HepG2 (cell line): ENCODE results near the gene EHBP1. TPM values are rescaled to one million over a fixed set of nuclear protein-coding genes. Genes with fewer than 3 reads are reported as not detected.
A peak's percentile ranks its signal among the peaks of the same experiment; 100 is the strongest.

Source experiments
- HMGA1 ChIP-seq: sonication (generic); formaldehyde crosslinking; conservative IDR thresholded peaks from 2 replicates; pipeline ENCODE4 v1.4.0; 2020; ENCODE audit warnings: missing genetic modification reagents
- KIAA2018 ChIP-seq: sonication (generic); formaldehyde crosslinking; IDR thresholded peaks from 2 replicates; pipeline ENCODE4 v1.5.0; 2020; ENCODE audit warnings: mild to moderate bottlenecking, missing genetic modification reagents, borderline replicate concordance
- KLF11 ChIP-seq: IDR thresholded peaks from 2 replicates; pipeline ENCODE4 v1.6.1; 2016; ENCODE audit warnings: missing compliant biosample characterization
- MEIS1 ChIP-seq: sonication (generic); formaldehyde crosslinking; IDR thresholded peaks from 2 replicates; pipeline ENCODE4 v1.9.0; 2021; ENCODE audit warnings: mild to moderate bottlenecking, missing genetic modification reagents, moderate library complexity, borderline replicate concordance
- NR2F6 ChIP-seq, 2 experiments: IDR thresholded peaks; 2 replicates each; pipeline ENCODE4 v1.6.1; 2016; ENCODE audit warnings: antibody characterized with exemption in 1 of 2, mild to moderate bottlenecking in 1 of 2
- PAWR ChIP-seq: sonication (generic); formaldehyde crosslinking; IDR thresholded peaks from 2 replicates; pipeline ENCODE4 v1.4.0; 2020; ENCODE audit warnings: missing genetic modification reagents, mild to moderate bottlenecking, borderline replicate concordance
- POGZ ChIP-seq: sonication (generic); formaldehyde crosslinking; IDR thresholded peaks from 2 replicates; pipeline ENCODE4 v1.4.0; 2020; ENCODE audit warnings: mild to moderate bottlenecking, missing genetic modification reagents
- RXRB ChIP-seq: IDR thresholded peaks from 2 replicates; pipeline ENCODE4 v1.6.1; 2016; ENCODE audit warnings: borderline replicate concordance, missing genetic modification reagents, missing compliant biosample characterization
- SAFB2 ChIP-seq: sonication (generic); formaldehyde crosslinking; IDR thresholded peaks from 2 replicates; pipeline ENCODE4 v1.5.1; 2020; ENCODE audit warnings: missing genetic modification reagents, low read depth, mild to moderate bottlenecking, borderline replicate concordance
- ZNF556 ChIP-seq: sonication (generic); formaldehyde crosslinking; IDR thresholded peaks from 2 replicates; pipeline ENCODE4 v1.4.0; 2020; ENCODE audit warnings: mild to moderate bottlenecking, missing genetic modification reagents, borderline replicate concordance
- ZNF605 ChIP-seq: sonication (generic); formaldehyde crosslinking; IDR thresholded peaks from 2 replicates; pipeline ENCODE4 v1.8.0; 2022; ENCODE audit warnings: mild to moderate bottlenecking, missing genetic modification reagents
- polyA plus RNA-seq, 8 experiments: library from polyadenylated mRNA; depleted of rRNA in 3 of 8; stranded (reverse) in 7 of 8; unstranded in 1 of 8; fragments of >200 nt; fragmentation: Illumina TruSeq in 4 of 8; extraction: Trizol in 4 of 8; gene quantifications; 2 replicates each; pipeline versions ENCODE4 v1.2.1 to v1.2.3, GENCODE V29; 2011 to 2016; ENCODE audit warnings: low read depth in 4 of 8, missing spikeins in 1 of 8, mixed read lengths in 1 of 8; ENCODE audit not compliant: insufficient read depth in 1 of 8
- total RNA-seq, 5 experiments: library from RNA; depleted of rRNA; stranded (reverse); fragments of >200 nt; fragmentation: Illumina TruSeq; extraction: Trizol; gene quantifications; 2 replicates each; pipeline ENCODE4 v1.2.3, GENCODE V29; 2016; ENCODE audit warnings: low read depth in 1 of 5
- TF ChIP-seq, protein P1 (sequence below): sonication (generic); formaldehyde crosslinking; IDR thresholded peaks from 2 replicates; pipeline ENCODE4 v1.4.0; 2020; ENCODE audit warnings: mild to moderate bottlenecking, low read depth, missing genetic modification reagents
- TF ChIP-seq, protein P2 (sequence below): IDR thresholded peaks from 2 replicates; pipeline ENCODE4 v1.4.0; 2020; ENCODE audit warnings: mild to moderate bottlenecking, missing genetic modification reagents
- TF ChIP-seq, protein P3 (sequence below): sonication (generic); formaldehyde crosslinking; conservative IDR thresholded peaks from 2 replicates; pipeline ENCODE4 v1.8.0; 2022; ENCODE audit warnings: missing genetic modification reagents

The EHBP1 gene
- total and polyA plus RNA-seq, 2 of the 13 experiments (the other 11 are each of a cell fraction or from before 2014, with no cell fraction given): 93.5 to 146 TPM

DNA sequence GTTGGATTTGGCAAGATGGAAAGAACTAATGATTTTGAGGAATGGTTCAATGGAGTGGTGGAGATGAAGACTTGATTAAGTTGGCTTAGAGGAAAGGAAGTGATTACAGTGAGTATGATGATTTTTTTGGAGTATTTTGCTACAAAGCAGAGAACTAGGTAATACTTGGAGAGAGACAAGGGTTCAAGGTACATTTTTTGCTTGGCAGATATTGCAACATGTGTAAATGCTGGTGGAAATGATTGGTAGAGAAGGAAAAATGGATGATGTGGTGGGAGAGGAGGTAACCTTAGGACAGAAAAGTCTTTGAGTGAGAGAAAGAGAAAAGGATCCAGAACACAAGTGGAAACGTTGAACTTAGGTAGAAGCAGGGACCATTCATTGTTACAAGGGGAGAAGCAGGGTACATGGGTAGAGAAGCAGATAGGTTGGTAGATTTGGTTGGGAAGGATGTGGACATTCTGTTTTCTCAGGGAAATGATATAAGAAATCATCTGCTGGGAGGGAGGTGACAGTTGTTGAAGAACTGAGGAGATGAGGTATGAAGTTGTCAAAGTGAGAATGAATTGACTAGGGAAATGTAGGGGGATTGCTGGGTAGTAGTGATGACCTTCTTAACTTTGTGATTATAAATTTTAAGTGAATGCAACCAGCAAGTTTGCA lies 6.5 kb downstream of the EHBP1 start (continued):
- TF ChIP-seq KIAA2018: no peak
- TF ChIP-seq, protein P1, sequence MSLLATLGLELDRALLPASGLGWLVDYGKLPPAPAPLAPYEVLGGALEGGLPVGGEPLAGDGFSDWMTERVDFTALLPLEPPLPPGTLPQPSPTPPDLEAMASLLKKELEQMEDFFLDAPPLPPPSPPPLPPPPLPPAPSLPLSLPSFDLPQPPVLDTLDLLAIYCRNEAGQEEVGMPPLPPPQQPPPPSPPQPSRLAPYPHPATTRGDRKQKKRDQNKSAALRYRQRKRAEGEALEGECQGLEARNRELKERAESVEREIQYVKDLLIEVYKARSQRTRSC (CRISPR knock-in tag): no peak
- 0 out of 2 replicates have a peak, but pooled peaks have one; percentile 8 for TF ChIP-seq NR2F6 (IDR thresholded peaks at IDR 0.05)
- TF ChIP-seq NR2F6 (CRISPR knock-in tag; IDR thresholded peaks at IDR 0.05): no peak
- no peak for TF ChIP-seq SAFB2
- TF ChIP-seq, protein P2, sequence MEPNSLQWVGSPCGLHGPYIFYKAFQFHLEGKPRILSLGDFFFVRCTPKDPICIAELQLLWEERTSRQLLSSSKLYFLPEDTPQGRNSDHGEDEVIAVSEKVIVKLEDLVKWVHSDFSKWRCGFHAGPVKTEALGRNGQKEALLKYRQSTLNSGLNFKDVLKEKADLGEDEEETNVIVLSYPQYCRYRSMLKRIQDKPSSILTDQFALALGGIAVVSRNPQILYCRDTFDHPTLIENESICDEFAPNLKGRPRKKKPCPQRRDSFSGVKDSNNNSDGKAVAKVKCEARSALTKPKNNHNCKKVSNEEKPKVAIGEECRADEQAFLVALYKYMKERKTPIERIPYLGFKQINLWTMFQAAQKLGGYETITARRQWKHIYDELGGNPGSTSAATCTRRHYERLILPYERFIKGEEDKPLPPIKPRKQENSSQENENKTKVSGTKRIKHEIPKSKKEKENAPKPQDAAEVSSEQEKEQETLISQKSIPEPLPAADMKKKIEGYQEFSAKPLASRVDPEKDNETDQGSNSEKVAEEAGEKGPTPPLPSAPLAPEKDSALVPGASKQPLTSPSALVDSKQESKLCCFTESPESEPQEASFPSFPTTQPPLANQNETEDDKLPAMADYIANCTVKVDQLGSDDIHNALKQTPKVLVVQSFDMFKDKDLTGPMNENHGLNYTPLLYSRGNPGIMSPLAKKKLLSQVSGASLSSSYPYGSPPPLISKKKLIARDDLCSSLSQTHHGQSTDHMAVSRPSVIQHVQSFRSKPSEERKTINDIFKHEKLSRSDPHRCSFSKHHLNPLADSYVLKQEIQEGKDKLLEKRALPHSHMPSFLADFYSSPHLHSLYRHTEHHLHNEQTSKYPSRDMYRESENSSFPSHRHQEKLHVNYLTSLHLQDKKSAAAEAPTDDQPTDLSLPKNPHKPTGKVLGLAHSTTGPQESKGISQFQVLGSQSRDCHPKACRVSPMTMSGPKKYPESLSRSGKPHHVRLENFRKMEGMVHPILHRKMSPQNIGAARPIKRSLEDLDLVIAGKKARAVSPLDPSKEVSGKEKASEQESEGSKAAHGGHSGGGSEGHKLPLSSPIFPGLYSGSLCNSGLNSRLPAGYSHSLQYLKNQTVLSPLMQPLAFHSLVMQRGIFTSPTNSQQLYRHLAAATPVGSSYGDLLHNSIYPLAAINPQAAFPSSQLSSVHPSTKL (CRISPR knock-in tag): peak; percentile 80
- no peak for TF ChIP-seq KLF11 (CRISPR knock-in tag)
- TF ChIP-seq HMGA1 (CRISPR knock-in tag): no peak
- TF ChIP-seq, protein P3, sequence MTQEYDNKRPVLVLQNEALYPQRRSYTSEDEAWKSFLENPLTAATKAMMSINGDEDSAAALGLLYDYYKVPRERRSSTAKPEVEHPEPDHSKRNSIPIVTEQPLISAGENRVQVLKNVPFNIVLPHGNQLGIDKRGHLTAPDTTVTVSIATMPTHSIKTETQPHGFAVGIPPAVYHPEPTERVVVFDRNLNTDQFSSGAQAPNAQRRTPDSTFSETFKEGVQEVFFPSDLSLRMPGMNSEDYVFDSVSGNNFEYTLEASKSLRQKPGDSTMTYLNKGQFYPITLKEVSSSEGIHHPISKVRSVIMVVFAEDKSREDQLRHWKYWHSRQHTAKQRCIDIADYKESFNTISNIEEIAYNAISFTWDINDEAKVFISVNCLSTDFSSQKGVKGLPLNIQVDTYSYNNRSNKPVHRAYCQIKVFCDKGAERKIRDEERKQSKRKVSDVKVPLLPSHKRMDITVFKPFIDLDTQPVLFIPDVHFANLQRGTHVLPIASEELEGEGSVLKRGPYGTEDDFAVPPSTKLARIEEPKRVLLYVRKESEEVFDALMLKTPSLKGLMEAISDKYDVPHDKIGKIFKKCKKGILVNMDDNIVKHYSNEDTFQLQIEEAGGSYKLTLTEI (CRISPR knock-in tag): no peak
- no peak for TF ChIP-seq ZNF556 (CRISPR knock-in tag)
- TF ChIP-seq ZNF605: no peak
- peak; percentile 66; the same call in 1 of the 2 replicates for TF ChIP-seq RXRB (CRISPR knock-in tag)
- no peak for TF ChIP-seq PAWR (CRISPR knock-in tag)
- TF ChIP-seq MEIS1 (CRISPR knock-in tag): no peak
- peak; percentile 73 for TF ChIP-seq POGZ (CRISPR knock-in tag)
